NCI-H1417 (cell line): Measurements from ENCODE around the gene FECH.
"Not testable (repeated sequence)": the region's sequence is repeated elsewhere in the genome, so short reads cannot be mapped to it uniquely, and the experiment has no call there.

Source experiments
- DNase-seq, 3 experiments: peaks; one replicate each; lab custom pipeline; 2025; lab: John Stamatoyannopoulos, UW

FECH gene, protein sequence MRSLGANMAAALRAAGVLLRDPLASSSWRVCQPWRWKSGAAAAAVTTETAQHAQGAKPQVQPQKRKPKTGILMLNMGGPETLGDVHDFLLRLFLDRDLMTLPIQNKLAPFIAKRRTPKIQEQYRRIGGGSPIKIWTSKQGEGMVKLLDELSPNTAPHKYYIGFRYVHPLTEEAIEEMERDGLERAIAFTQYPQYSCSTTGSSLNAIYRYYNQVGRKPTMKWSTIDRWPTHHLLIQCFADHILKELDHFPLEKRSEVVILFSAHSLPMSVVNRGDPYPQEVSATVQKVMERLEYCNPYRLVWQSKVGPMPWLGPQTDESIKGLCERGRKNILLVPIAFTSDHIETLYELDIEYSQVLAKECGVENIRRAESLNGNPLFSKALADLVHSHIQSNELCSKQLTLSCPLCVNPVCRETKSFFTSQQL

DNA sequence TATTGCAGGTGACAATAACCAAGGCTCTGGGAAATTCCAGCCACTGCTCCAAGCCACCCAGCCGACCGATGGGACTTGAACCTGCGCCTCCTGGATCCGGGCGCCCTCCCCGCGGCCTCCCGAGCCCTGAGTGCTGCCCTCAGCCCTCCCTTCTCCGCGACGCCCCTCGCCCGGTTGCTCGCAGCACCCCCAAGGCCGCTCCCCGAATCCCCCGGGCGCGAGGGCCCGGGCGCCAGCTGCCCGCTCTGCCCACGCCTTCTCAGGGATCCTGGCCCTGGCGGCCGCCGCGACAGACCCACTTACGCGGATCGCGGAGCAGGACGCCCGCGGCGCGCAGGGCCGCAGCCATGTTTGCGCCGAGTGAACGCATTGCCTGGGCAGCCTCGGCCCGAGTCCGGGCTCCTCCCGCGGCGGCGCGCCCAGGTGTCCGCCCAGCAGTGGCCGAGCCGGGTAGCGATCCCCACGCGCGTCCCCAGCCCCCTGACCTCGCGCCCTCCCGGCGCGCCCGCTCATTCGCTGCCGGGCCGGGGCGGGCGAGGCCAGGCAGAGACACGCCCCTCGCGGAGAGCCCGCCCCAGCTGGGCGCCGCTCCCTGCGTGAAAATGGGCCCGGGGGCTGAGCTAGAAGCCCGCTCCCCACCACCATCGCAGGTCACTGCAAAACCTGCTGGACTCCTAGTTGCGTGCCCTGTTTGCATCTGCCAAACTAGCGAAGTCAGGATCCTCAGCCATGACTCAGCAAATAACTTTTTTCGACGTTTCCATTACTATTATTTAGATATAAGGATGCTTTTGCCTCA, at the start of gene FECH:
Gene FECH, minus strand, starts transcription at position 452 of the 799 bp plus-strand sequence. Its CDS starts 82 bp downstream, at position 370.
- DNase-seq: peak; percentile 52 to 94 (median 91)

DNA sequence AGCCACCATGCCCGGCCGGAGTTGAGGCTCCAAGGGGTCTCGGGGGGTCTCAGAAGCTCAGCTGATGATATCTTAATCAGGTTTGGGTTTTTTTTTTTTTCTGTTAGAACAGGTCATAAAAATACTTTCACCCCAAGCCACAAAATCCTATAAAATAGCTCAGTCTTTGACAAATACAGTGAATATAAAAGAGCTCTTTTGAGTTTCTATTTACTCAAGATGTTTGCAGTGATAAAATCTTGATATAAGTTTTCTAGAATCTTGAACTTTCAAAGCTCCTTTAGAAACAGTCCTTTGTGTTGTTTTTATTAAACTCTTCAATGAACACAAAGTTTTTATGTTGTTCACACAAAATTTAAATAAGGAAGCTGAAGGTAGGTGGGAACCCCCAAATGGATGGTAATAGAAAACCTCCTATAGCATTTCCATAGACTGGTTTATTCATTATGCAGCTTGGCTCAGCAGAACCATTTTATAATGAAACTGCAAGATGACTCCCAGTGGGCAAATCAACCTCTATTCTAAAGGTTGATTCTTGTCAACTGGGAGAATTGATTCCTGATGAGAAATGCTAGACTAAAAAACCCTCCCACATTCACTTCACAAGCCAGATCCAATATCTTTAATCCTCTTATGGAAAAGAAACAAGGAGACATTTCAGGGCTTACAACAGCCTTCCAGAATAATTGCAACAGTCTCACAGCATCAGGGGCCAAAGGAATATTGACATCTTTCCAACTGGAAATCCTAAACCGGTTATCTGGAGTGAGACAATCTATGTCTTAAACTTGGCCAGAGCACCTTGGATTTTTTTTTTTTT, 48.7 kb upstream of the FECH start:
- DNase-seq: no peak

GRCh38 chr18:57631697-57632096, 45.2 kb upstream of the FECH start:
- DNase-seq: no peak

DNA sequence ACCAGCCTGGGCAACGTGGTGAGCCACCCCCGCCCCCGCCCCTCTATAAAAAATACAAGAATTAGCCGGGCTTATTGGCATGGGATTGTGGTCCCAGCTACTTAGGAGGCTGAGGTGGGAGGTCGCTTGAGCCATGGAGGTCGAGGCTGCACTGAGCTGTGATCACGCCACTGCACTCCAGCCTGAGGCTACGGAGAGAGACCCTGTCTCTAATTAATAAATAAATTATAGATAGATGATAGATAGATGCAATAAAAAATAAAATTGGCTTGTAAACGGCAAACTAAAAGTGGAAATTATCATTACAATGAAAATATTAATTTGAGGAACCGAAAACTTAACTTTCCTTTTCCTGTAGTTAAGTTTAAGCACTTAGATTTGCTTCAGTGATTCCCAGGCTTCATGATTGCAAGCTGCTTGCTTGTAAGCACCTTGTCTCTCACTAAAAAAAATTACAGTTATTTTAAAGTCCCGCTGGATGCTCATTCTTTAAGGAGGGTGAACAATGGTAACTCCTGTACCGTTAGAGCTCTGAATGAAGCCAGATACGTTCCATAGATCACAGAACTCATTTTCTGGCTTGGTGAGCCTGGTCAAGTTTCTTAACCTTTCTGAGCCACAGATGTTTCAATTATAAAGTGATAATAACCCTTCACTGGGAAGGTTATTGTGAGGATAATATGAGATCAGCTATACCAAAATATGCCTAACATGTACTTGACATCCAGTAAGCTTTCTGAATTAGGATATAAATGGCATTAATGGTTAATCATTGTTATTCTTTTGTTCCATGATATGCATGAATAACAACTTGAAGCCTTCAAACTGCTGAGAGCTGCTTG, 44.5 kb upstream of the FECH start:
- peak in 1 of 3 experiments; percentile 50 for DNase-seq

- DNase-seq: peak; percentile 91 to 99 (median 99)
These were observed 43.7 kb upstream of the FECH start for GRCh38 chr18:57630002-57630753.

DNA sequence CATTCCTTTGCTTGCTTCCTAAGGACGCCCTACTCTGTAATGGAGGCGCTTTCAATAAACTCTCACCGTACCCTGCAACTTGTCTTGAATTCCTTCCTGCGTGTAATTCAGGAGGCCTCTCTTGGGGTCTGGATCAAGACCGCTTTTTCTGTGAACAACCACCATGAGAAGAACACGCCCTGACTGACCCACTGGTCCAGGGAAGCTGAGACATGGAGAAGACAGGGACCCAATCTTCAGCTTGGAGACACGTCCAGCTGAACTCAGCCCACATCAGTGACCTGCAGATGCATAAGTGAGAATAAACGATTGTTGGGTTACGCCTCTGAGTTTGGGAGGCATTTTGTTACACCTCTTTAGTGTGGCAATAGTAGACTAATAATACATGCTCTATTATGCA, 42.9 kb upstream of the FECH start:
- no peak for DNase-seq

DNA sequence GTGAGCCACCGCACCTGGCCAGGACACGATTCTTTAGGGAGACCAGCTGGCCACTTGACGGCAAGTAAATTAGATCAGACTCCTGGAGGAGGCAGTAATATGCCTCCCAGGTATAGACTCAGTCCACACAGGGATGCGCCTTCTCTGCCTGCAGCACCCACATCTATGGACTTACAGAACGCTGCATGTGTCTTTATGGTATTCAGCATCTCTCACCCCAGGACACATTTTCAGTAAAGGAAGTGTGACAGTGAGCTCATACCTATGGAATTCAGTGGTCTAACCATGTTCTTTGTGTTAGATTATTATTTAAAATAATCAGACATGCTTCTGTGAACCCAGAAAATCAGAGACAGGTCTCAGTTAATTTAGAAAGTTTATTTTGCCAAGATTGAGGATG, 41.0 kb upstream of the FECH start:
- DNase-seq: no peak

DNA sequence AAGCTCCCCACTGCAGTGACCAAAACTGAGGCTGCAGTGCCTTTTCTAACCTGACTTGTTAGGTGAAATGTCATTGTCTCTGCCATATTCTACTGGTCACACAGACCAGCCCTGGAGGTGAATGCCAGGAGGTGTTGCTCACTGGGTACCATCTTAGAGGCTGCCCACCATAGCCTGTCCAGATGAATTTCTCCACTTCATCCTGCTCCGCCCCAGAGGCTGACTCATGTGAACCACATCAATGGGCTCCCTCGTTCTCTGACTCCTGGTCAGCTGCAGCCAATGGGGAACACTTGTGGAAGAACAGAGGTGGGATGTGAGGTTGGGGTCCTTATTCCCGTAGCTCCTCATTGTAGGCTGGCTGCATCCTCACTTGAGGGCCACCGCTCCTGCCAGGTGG, 38.5 kb upstream of the FECH start:
- DNase-seq: no peak

- DNase-seq: no peak
These were observed 34.7 kb upstream of the FECH start for GRCh38 chr18:57621246-57621604.

DNA sequence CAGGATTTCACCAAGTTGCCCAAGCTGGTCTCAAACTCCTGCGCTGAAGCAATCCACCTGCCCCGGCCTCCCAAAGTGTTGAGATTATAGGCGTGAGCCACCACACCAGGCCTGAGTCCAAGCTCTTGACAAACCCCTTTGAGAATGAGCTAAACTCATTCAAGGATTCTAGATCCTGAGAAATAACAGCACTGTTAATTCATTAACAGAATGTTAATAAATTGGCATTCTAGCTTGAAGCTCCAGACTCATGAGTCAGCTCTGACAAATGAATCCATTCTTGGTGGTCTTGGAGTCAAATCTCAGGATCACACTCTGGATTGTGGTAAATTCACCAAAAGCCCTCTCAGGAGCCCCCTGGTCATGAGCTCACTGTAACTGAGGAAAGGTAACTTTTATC, 33.4 kb upstream of the FECH start:
- DNase-seq: no peak

DNA sequence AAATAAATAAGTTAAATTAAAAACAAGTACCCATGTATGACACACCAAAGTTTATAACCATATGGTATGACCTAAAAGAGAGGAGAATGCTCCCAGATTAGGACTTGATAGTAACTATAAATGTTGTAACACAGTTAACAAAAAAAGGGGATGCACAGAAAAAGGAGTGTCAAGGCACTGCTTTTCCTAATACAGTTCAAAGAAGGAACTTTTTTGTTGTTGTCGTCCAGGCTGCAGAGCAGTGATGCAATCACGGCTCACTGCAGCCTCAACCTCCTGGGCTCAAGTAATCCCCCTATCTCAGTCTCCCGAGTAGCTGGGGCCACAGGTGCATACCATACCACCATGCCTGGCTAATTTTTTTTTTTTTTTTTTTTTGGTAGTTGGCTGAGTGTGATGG, 32.4 kb upstream of the FECH start:
- DNase-seq: no peak

DNA sequence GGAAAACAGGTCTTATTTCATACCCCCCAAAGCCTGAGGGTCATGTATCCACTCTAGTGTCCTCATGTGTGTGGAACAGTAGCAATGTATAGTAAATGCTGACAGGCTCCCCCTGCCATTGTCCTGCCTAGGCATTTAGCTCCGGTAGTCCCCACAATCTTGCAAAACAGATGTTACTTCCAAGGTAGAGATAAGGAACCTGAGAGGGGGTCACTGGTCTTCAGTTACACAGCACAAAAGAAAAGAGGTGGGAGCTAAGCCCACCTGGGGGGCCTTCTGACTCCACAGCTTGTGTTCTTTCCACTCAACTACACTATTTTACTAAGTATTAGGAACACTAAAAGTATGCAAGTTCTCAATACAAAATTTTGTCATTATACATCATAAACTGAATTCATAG, 17.4 kb upstream of the FECH start:
- DNase-seq: no peak

DNA sequence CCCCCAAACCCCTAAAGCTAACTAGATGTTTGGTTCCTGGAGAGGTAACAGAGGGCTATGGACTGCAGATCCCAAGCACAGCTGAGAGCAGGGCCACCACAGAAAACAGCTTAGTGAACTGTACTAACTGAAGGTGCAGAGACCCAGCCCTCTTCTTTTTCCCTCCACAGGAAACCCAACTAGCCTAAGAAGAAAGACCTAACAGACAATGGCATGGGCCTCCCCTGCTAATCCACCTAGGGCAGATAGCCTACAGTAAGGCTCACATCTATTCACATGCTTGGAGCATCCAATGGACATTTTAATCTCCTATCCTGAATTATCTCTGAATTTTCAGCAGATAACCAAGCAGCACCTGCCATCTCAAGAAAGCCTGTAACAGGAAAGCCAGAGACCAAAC, 8.8 kb upstream of the FECH start:
- no peak for DNase-seq

DNA sequence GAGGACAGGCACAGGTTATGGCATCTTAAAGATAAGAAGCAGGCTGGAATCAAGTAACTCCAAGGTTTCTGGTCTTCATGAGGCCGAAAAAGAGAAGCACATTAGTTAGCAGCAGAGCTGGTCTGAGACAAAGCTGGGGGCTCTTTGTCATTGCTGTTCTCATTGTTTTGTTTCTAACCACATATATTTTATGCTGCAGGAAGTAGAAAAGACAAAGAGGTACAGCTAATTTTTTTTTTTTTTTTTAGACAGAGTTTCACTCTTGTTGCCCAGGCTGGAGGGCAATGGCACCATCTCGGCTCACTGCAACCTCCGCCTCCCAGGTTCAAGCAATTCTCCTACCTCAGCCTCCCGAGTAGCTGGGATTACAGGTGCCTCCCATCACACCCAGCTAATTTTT, 6.2 kb upstream of the FECH start:
- DNase-seq: not testable (repeated sequence)

- DNase-seq: peak in 2 of 3 experiments; percentile 23 to 61
These were observed 2.7 kb upstream of the FECH start for GRCh38 chr18:57589161-57589560.

GRCh38 chr18:57587098-57587661, 678 bp upstream of the FECH start:
- no peak for DNase-seq

- DNase-seq: peak; percentile 2 to 89 (median 80)
These were observed 649 bp downstream of the FECH start for GRCh38 chr18:57585855-57586250.

GRCh38 chr18:57585421-57585820, 1.1 kb downstream of the FECH start:
- peak in 2 of 3 experiments; percentile 70 to 82 for DNase-seq

- no peak for DNase-seq
These were observed 2.1 kb downstream of the FECH start for GRCh38 chr18:57584444-57584843.

GRCh38 chr18:57583297-57583835, 3.1 kb downstream of the FECH start:
- no peak for DNase-seq
